Tibial artery (tissue), 4 donors: Measurements from ENCODE around the gene MALT1.
"Not testable (repeated sequence)": the region's sequence is repeated elsewhere in the genome, so short reads cannot be mapped to it uniquely, and the experiment has no call there.

Experiments
- DNase-seq, 2 donors: peaks; one replicate each; pipeline ENCODE4 v3.0.0-alpha.2; 2019
- H3K27ac ChIP-seq, 2 donors: fragments of 200-600 bp; sonication (generic) in 1 of 2; 1 replicate in 1 of 2; 2 replicates in 1 of 2; pipeline ENCODE4 v1.5.1; 2018 to 2019; ENCODE audit warnings: mild to moderate bottlenecking in 1 of 2
- H3K27me3 ChIP-seq, 2 donors: fragments of 200-600 bp; sonication (generic) in 1 of 2; one replicate each; pipeline versions ENCODE4 v1.5.1 to v1.6.0; 2016 to 2019
- H3K36me3 ChIP-seq, 3 donors: fragments of 200-600 bp; sonication (generic) in 2 of 3; one replicate each; pipeline ENCODE4 v1.5.1; 2016 to 2019; ENCODE audit warnings: mild to moderate bottlenecking in 2 of 3
- H3K4me1 ChIP-seq, 4 donors: fragments of 200-600 bp; sonication (generic) in 2 of 4; 1 replicate in 3 of 4; 2 replicates in 1 of 4; pipeline ENCODE4 v1.5.1; 2016 to 2019
- H3K4me3 ChIP-seq, 2 donors: fragments of 200-600 bp; sonication (generic) in 1 of 2; 1 replicate in 1 of 2; 2 replicates in 1 of 2; pipeline ENCODE4 v1.5.1; 2018 to 2019; ENCODE audit warnings: mild to moderate bottlenecking in 2 of 2
- H3K9me3 ChIP-seq, 3 donors: fragments of 200-600 bp; sonication (generic) in 1 of 3; one replicate each; pipeline ENCODE4 v1.5.1; 2016 to 2019
- intact Hi-C: fragments of 100-400 bp; cut with DNase I; formaldehyde crosslinking; loops from one replicate; pipeline ENCODE4 v1.15.0; 2023; ENCODE audit warnings: low total_unique reads
- TF ChIP-seq, protein P1 (sequence below), 2 experiments: fragments of 200-600 bp in 1 of 2; fragments of 450-650 bp in 1 of 2; IDR thresholded peaks; one replicate each; pipeline ENCODE4 v1.5.1; 2017 to 2019; ENCODE audit warnings: antibody characterized with exemption in 2 of 2, mild to moderate bottlenecking in 1 of 2, moderate library complexity in 1 of 2

MALT1 gene

GRCh38 chr18:58768293-58768974 is 97.2 kb downstream of the MALT1 start:
- no peaks in the 10 kb centered on the region for H3K36me3 ChIP-seq
- H3K9me3 ChIP-seq, result no peaks in the 10 kb centered on the region
- TF ChIP-seq, protein P1, sequence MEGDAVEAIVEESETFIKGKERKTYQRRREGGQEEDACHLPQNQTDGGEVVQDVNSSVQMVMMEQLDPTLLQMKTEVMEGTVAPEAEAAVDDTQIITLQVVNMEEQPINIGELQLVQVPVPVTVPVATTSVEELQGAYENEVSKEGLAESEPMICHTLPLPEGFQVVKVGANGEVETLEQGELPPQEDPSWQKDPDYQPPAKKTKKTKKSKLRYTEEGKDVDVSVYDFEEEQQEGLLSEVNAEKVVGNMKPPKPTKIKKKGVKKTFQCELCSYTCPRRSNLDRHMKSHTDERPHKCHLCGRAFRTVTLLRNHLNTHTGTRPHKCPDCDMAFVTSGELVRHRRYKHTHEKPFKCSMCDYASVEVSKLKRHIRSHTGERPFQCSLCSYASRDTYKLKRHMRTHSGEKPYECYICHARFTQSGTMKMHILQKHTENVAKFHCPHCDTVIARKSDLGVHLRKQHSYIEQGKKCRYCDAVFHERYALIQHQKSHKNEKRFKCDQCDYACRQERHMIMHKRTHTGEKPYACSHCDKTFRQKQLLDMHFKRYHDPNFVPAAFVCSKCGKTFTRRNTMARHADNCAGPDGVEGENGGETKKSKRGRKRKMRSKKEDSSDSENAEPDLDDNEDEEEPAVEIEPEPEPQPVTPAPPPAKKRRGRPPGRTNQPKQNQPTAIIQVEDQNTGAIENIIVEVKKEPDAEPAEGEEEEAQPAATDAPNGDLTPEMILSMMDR (IDR thresholded peaks at IDR 0.05), result peak; percentile 79 to 80
- peaks cover 0 to 14% (median 9%) of the 10 kb centered on the region in 4 donors for H3K4me1 ChIP-seq
- H3K27ac ChIP-seq, result no peak overlapping the region
- peak; percentile 57 to 82 for DNase-seq
- intact Hi-C loops, result loop anchor here (5.0 to 10.0 kb wide), 3 partner anchors 94 to 304 kb away; partner anchors contain the start of gene MALT1
- peak overlapping the region; percentile 33 to 37 for H3K4me3 ChIP-seq
- H3K27me3 ChIP-seq, result peaks cover 0 to 17% of the 10 kb centered on the region in 2 donors

- intact Hi-C loops, result loop anchor here (5.0 to 10.0 kb wide), 3 partner anchors 95 to 303 kb away; partner anchors contain the start of gene MALT1
- H3K27ac ChIP-seq, result no peak overlapping the region
- H3K9me3 ChIP-seq, result no peaks in the 10 kb centered on the region
- H3K27me3 ChIP-seq, result peaks cover 0 to 17% of the 10 kb centered on the region in 2 donors
- peaks cover 0 to 11% (median 9%) of the 10 kb centered on the region in 4 donors for H3K4me1 ChIP-seq
- H3K36me3 ChIP-seq, result no peaks in the 10 kb centered on the region
- no peak overlapping the region for H3K4me3 ChIP-seq
- TF ChIP-seq, protein P1 (IDR thresholded peaks at IDR 0.05), result no peak
- DNase-seq, result peak in 1 of 2 donors; percentile 29
Observed at GRCh38 chr18:58769321-58769720, 98.1 kb downstream of the MALT1 start.

GRCh38 chr18:58770601-58771000 is 99.3 kb downstream of the MALT1 start:
- DNase-seq, result no peak

DNA sequence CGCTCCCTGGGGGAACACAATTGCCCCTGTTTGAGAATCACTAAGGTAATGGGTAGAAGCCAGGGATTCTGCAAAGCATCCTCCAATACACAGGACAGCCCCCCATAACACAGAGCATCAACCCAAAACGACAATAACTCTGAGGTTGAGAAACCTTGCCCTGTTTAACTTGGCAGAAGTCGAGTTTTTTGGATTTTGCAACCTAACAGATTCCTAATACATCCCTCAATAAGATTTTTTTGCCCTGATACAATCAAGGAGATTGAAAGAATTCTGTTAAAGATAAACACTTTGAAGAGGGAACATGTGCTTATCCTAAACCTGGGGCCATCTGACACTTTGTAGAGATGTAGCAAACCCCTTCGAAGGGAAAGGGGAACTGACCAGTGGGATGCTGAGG is 100.9 kb downstream of the MALT1 start:
- peaks cover 0 to 4% of the 10 kb centered on the region in 2 donors for H3K27me3 ChIP-seq
- H3K27ac ChIP-seq, result no peak overlapping the region
- peaks cover 0 to 10% (median 8%) of the 10 kb centered on the region in 4 donors for H3K4me1 ChIP-seq
- intact Hi-C loops, result no loop called here
- no peaks in the 10 kb centered on the region for H3K36me3 ChIP-seq
- TF ChIP-seq, protein P1 (IDR thresholded peaks at IDR 0.05), result no peak
- H3K9me3 ChIP-seq, result no peaks in the 10 kb centered on the region
- DNase-seq, result no peak
- H3K4me3 ChIP-seq, result no peak overlapping the region

More at GRCh38 chr18:58770601-58771000, 99.3 kb downstream of the MALT1 start:
- TF ChIP-seq, protein P1 (IDR thresholded peaks at IDR 0.05), result no peak
- Histone ChIP-seq H3K4me3 (no peak overlapping the region), H3K27ac (no peak overlapping the region), H3K27me3 (peaks cover 0 to 12% of the 10 kb centered on the region in 2 donors), H3K36me3 (no peaks in the 10 kb centered on the region), H3K9me3 (no peaks in the 10 kb centered on the region), H3K4me1 (peaks cover 0 to 10% (median 8%) of the 10 kb centered on the region in 4 donors)
- intact Hi-C loops, result no loop called here

- Histone ChIP-seq H3K27ac (no peak overlapping the region), H3K27me3 (peaks cover 0 to 2% of the 10 kb centered on the region in 2 donors), H3K4me3 (no peak overlapping the region), H3K9me3 (no peaks in the 10 kb centered on the region), H3K4me1 (no peaks in the 10 kb centered on the region), H3K36me3 (no peaks in the 10 kb centered on the region)
- intact Hi-C loops, result no loop called here
- TF ChIP-seq, protein P1 (IDR thresholded peaks at IDR 0.05), result no peak
- no peak for DNase-seq
Observed at GRCh38 chr18:58776084-58776483, 104.8 kb downstream of the MALT1 start.

DNA sequence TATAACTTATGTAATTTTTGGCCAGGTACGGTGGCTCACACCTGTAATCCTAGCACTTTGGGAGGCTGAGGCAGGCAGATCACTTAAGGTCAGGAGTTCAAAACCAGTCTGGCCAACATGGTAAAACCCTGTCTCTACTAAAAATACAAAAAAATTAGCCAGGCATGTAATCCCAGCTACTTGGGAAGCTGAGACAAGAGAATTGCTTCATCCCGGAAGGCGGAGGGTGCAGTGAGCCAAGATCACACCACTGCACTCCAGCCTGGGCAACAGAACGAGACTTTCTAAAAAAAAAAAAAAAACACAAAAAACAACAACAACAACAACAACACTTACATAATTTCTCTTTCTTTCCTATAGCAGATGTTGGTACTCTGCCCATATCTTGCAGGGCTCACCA is 105.3 kb downstream of the MALT1 start:
- H3K27me3 ChIP-seq, DNase-seq, H3K4me1 ChIP-seq, H3K27ac ChIP-seq, intact Hi-C loops, H3K9me3 ChIP-seq, H3K4me3 ChIP-seq, H3K36me3 ChIP-seq: not testable (repeated sequence)
